Limb (tissue), 2 donors: ENCODE data around the gene TRERF1.

Experiments used
- DNase-seq, 2 donors: peaks; one replicate each; pipeline ENCODE4 v3.0.0-alpha.2; 2016; ENCODE audit errors: extremely low spot score in 2 of 2

The TRERF1 gene

GRCh38 chr6:42426191-42426590 lies 25.5 kb downstream of the TRERF1 start:
- no peak for DNase-seq

GRCh38 chr6:42424906-42425474 lies 26.7 kb downstream of the TRERF1 start:
- DNase-seq: no peak

- DNase-seq: no peak
Observed at GRCh38 chr6:42423244-42423643, 28.5 kb downstream of the TRERF1 start.

- no peak for DNase-seq
Observed at GRCh38 chr6:42420741-42421140, 31.0 kb downstream of the TRERF1 start.

- no peak for DNase-seq
Observed at GRCh38 chr6:42419490-42420280, 32.0 kb downstream of the TRERF1 start.

- no peak for DNase-seq
Observed at GRCh38 chr6:42418724-42419123, 33.0 kb downstream of the TRERF1 start.

- DNase-seq: no peak
Observed at GRCh38 chr6:42417641-42418112, 34.0 kb downstream of the TRERF1 start.

- DNase-seq: no peak
Observed at GRCh38 chr6:42411406-42411805, 40.3 kb downstream of the TRERF1 start.

GRCh38 chr6:42410861-42411260 lies 40.9 kb downstream of the TRERF1 start:
- no peak for DNase-seq

- DNase-seq: no peak
Observed at GRCh38 chr6:42409581-42409980, 42.1 kb downstream of the TRERF1 start.

- no peak for DNase-seq
Observed at GRCh38 chr6:42407379-42407778, 44.3 kb downstream of the TRERF1 start.

GRCh38 chr6:42406306-42407280 lies 45.1 kb downstream of the TRERF1 start:
- DNase-seq: peak in 1 of 2 donors; percentile 14

GRCh38 chr6:42405021-42405420 lies 46.7 kb downstream of the TRERF1 start:
- peak in 1 of 2 donors; percentile 51 for DNase-seq

GRCh38 chr6:42404484-42404883 lies 47.2 kb downstream of the TRERF1 start:
- no peak for DNase-seq

- peak in 1 of 2 donors; percentile 20 for DNase-seq
Observed at GRCh38 chr6:42403831-42404230, 47.9 kb downstream of the TRERF1 start.

GRCh38 chr6:42403421-42403820 lies 48.3 kb downstream of the TRERF1 start:
- no peak for DNase-seq

GRCh38 chr6:42402184-42402583 lies 49.5 kb downstream of the TRERF1 start:
- no peak for DNase-seq

- DNase-seq: no peak
Observed at GRCh38 chr6:42401613-42401951, 50.1 kb downstream of the TRERF1 start.

- DNase-seq: no peak
Observed at GRCh38 chr6:42400886-42401612, 50.7 kb downstream of the TRERF1 start.

- DNase-seq: peak in 1 of 2 donors; percentile 33
Observed at GRCh38 chr6:42400061-42400760, 51.5 kb downstream of the TRERF1 start.

GRCh38 chr6:42396720-42397119 lies 55.0 kb downstream of the TRERF1 start:
- no peak for DNase-seq
